Measurements from ENCODE around the gene NELL1.

The NELL1 gene

DNA sequence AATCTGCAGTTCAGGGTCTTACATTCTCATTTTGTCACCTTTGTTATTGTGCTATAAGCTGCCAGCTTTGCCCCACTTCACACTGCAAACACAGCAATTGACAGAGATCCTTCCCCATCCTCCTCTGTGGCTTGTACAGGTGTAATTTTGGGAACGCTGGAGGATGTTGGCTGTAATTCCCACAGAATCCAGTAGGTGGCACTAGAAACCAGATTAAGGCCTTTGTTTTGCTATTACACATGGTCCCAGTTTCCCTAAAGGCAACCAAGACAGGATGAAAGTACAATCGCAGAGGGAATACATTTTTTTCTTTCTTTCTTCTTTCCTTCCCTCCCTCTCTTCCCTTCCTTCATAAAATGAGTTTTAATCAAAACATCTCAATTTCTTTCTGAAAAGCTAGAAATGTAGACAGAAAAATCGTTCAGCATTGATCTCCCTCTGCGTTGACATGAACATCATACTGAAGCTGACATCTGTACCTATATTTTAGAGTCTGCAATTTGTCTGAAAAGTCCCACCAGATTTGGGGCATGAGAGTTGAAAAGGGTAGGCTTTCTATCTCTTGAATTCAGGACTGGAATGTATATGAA, 21.3 kb upstream of the NELL1 start:
- no peak for TF ChIP-seq POLR2AphosphoS5 (IDR thresholded peaks at IDR 0.05; ENCODE audit: low read depth)
- TF ChIP-seq CTCF (IDR thresholded peaks at IDR 0.05; ENCODE audit: insufficient read depth, low read length), result peak; percentile 74
- TF ChIP-seq GABPA (IDR thresholded peaks at IDR 0.05; ENCODE audit: low read depth), result no peak
- no peak for TF ChIP-seq SPI1 (IDR thresholded peaks at IDR 0.05; ENCODE audit: borderline replicate concordance, low read depth)
- TF ChIP-seq REST (IDR thresholded peaks at IDR 0.05; ENCODE audit: insufficient replicate concordance, low read depth), result no peak
- Histone ChIP-seq H3K27ac (replicated peaks) (no peak overlapping the region), H3K27me3 (ENCODE audit: insufficient read depth, poor library complexity, severe bottlenecking) (no peaks in the 10 kb centered on the region), H3K4me3 (replicated peaks; ENCODE audit: insufficient read depth, low read length) (no peak overlapping the region)
- peak in 1 of 2 experiments; percentile 21 for DNase-seq (ENCODE audit: low read depth in 1 of 2, low spot score in 1 of 2)

DNA sequence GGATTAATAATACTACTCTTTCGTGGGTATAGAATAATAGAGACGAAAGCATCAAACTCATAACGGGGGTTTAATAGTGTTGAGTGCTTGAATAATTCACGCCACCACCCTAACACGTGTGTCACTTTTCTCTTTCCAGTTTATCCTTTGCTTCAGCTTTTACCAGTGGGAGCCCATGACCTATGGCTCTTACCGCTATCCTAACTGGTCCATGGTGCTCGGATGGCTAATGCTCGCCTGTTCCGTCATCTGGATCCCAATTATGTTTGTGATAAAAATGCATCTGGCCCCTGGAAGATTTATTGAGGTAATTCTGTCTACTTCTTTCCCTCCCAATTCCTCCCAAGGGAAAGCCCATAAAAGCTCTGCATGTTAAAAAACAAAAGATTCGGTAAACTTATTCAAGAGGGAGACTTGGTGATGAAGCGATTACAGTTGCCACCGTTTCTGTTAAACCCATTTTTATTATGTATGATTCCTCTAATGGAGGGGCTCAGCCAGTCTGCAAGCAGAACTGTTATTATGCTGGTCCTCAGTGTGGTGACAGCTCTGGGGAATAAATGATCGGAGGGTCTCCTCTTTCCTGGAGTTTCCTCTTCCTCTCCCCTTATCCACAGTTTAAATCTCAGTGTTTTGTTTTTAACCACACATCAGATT, 17.1 kb upstream of the NELL1 start:
- Histone ChIP-seq H3K4me3 (replicated peaks; ENCODE audit: insufficient read depth, low read length) (no peak overlapping the region), H3K27me3 (ENCODE audit: insufficient read depth, poor library complexity, severe bottlenecking) (peaks cover 5% of the 10 kb centered on the region), H3K27ac (replicated peaks) (no peak overlapping the region)
- DNase-seq (ENCODE audit: low read depth in 1 of 2, low spot score in 1 of 2), result no peak
- no peak for TF ChIP-seq CTCF (IDR thresholded peaks at IDR 0.05; ENCODE audit: insufficient read depth, low read length)

DNA sequence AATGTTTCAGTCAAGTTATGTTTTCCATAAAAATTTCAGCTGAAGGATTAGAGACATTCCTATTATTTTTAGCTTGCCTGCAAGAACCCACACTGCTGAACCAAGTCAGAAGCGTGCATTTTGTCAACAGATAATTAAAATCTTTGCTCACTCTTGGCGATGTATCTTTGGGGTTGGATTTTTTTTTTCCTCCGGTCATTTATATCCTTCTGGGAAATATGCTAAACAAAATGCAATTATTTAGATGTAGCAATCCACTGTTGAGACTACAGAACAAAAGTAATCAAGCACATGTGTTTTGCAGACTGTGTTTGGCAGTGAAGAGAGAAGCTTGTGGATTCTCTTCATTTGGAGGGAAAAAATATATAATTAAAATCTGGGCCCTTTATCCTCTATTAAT, 15.3 kb upstream of the NELL1 start:
- no peak for DNase-seq (ENCODE audit: low read depth in 1 of 2, low spot score in 1 of 2)
- Histone ChIP-seq H3K27me3 (ENCODE audit: insufficient read depth, poor library complexity, severe bottlenecking) (peaks cover 5% of the 10 kb centered on the region), H3K27ac (replicated peaks) (no peak overlapping the region), H3K4me3 (replicated peaks; ENCODE audit: insufficient read depth, low read length) (no peak overlapping the region)
- TF ChIP-seq REST (IDR thresholded peaks at IDR 0.05; ENCODE audit: insufficient replicate concordance, low read depth) (no peak), SPI1 (IDR thresholded peaks at IDR 0.05; ENCODE audit: borderline replicate concordance, low read depth) (no peak), GABPA (IDR thresholded peaks at IDR 0.05; ENCODE audit: low read depth) (no peak), POLR2AphosphoS5 (IDR thresholded peaks at IDR 0.05; ENCODE audit: low read depth) (no peak), CTCF (IDR thresholded peaks at IDR 0.05; ENCODE audit: insufficient read depth, low read length) (no peak)

GRCh38 chr11:20656901-20657300, 12.5 kb upstream of the NELL1 start:
- H3K4me3 ChIP-seq (replicated peaks; ENCODE audit: insufficient read depth, low read length), result no peak overlapping the region
- no peak overlapping the region for H3K27ac ChIP-seq (replicated peaks)
- TF ChIP-seq POLR2AphosphoS5 (IDR thresholded peaks at IDR 0.05; ENCODE audit: low read depth), result no peak
- no peak for TF ChIP-seq CTCF (IDR thresholded peaks at IDR 0.05; ENCODE audit: insufficient read depth, low read length)
- TF ChIP-seq GABPA (IDR thresholded peaks at IDR 0.05; ENCODE audit: low read depth), result no peak
- TF ChIP-seq REST (IDR thresholded peaks at IDR 0.05; ENCODE audit: insufficient replicate concordance, low read depth), result no peak
- no peak for TF ChIP-seq SPI1 (IDR thresholded peaks at IDR 0.05; ENCODE audit: borderline replicate concordance, low read depth)
- H3K27me3 ChIP-seq (ENCODE audit: insufficient read depth, poor library complexity, severe bottlenecking), result peaks cover 5% of the 10 kb centered on the region
- DNase-seq (ENCODE audit: low read depth in 1 of 2, low spot score in 1 of 2), result no peak
